GM21515 (cell line): ENCODE measurements around the gene BNIP1.

Experiments used
- ATAC-seq: cut with Tn5 transposase; IDR thresholded peaks from one replicate; pipeline ENCODE4 v1.9.1; 2021; ENCODE audit not compliant: unreplicated experiment

The BNIP1 gene

GRCh38 chr5:173163219-173163618 lies 18.9 kb downstream of the BNIP1 start:
- no peak for ATAC-seq

- no peak for ATAC-seq
These were observed 21.1 kb downstream of the BNIP1 start for GRCh38 chr5:173165177-173166016.

- ATAC-seq = no peak
These were observed 27.8 kb downstream of the BNIP1 start for GRCh38 chr5:173172166-173172565.

GRCh38 chr5:173175523-173175922 lies 31.2 kb downstream of the BNIP1 start:
- ATAC-seq = no peak

GRCh38 chr5:173178369-173178910 lies 34.1 kb downstream of the BNIP1 start:
- no peak for ATAC-seq

- ATAC-seq = no peak
These were observed 36.0 kb downstream of the BNIP1 start for GRCh38 chr5:173180331-173180730.

- ATAC-seq = no peak
These were observed 42.9 kb downstream of the BNIP1 start for GRCh38 chr5:173187054-173187743.

- ATAC-seq = no peak
These were observed 43.9 kb downstream of the BNIP1 start for GRCh38 chr5:173188280-173188679.

GRCh38 chr5:173191015-173191414 lies 46.7 kb downstream of the BNIP1 start:
- no peak for ATAC-seq

- ATAC-seq = no peak
These were observed 47.2 kb downstream of the BNIP1 start for GRCh38 chr5:173191561-173191960.

- ATAC-seq = no peak
These were observed 48.2 kb downstream of the BNIP1 start for GRCh38 chr5:173192561-173192960.

- no peak for ATAC-seq
These were observed 52.0 kb downstream of the BNIP1 start for GRCh38 chr5:173196133-173196952.

- no peak for ATAC-seq
These were observed 53.1 kb downstream of the BNIP1 start for GRCh38 chr5:173197375-173197891.

GRCh38 chr5:173198049-173198448 lies 53.7 kb downstream of the BNIP1 start:
- ATAC-seq = no peak

GRCh38 chr5:173200356-173200755 lies 56.0 kb downstream of the BNIP1 start:
- no peak for ATAC-seq

- no peak for ATAC-seq
These were observed 57.4 kb downstream of the BNIP1 start for GRCh38 chr5:173201636-173202265.

GRCh38 chr5:173202266-173202875 lies 58.0 kb downstream of the BNIP1 start:
- no peak for ATAC-seq

- no peak for ATAC-seq
These were observed 60.1 kb downstream of the BNIP1 start for GRCh38 chr5:173204185-173204979.

- ATAC-seq = no peak
These were observed 61.6 kb downstream of the BNIP1 start for GRCh38 chr5:173205916-173206315.
